GM12892 (cell line): ENCODE measurements around the gene STK32C.
"Not testable (repeated sequence)": the region's sequence is repeated elsewhere in the genome, so short reads cannot be mapped to it uniquely, and the experiment has no call there.

Source experiments
- POLR2A ChIP-seq: IDR thresholded peaks from 2 replicates; pipeline ENCODE4 v1.6.1; 2011; ENCODE audit warnings: low read depth, low read length, control low read depth
- POLR2AphosphoS5 ChIP-seq: IDR thresholded peaks from 2 replicates; pipeline ENCODE4 v1.6.1; 2011; ENCODE audit warnings: low read depth, low read length, control low read depth

DNA sequence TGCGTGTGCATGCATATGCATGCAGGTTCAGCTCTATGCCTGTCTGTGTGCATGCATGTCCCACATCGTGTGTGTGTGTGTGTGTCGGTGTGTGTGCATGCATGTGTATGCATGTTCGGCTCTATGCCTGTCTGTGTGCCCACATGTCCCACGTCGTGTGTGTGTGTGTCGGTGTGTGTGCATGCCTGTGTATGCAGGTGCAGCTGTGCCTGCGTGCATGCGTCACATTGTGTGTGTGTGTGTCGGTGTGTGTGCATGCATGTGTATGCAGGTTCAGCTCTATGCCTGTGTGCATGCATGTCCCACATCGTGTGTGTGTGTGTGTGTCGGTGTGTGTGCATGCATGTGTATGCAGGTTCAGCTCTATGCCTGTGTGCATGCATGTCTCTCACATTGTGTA lies 39.8 kb downstream of the STK32C start:
- TF ChIP-seq POLR2AphosphoS5, POLR2A: not testable (repeated sequence)
